ENCODE measurements around the gene COMMD4.
"Not testable (repeated sequence)": the region's sequence is repeated elsewhere in the genome, so short reads cannot be mapped to it uniquely, and the experiment has no call there.

COMMD4 gene

DNA sequence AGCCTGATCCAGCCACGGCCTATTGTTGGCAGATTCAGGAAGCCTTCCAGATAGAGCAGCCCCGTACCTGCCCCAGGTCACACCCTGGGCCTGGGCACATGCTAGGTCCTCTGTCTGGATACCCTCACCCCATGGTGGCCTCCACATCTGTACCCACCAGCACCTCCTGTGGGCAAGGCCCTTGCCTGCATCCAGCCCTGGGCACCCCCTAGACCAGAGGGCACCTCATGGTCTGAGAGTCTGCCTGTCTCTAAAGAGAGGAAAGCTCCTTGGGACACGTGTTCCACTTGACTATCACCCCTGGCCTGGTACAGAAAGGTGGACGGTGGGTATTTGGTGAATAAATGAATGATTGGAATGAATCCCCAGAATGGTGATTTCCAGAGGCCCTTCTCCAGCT is 8.9 kb upstream of the COMMD4 start:
- DNase-seq (ENCODE audit: low read depth), result no peak
- no peak overlapping the region for H3K4me3 ChIP-seq (ENCODE audit: low read depth, low read length)
- TF ChIP-seq, protein P1, sequence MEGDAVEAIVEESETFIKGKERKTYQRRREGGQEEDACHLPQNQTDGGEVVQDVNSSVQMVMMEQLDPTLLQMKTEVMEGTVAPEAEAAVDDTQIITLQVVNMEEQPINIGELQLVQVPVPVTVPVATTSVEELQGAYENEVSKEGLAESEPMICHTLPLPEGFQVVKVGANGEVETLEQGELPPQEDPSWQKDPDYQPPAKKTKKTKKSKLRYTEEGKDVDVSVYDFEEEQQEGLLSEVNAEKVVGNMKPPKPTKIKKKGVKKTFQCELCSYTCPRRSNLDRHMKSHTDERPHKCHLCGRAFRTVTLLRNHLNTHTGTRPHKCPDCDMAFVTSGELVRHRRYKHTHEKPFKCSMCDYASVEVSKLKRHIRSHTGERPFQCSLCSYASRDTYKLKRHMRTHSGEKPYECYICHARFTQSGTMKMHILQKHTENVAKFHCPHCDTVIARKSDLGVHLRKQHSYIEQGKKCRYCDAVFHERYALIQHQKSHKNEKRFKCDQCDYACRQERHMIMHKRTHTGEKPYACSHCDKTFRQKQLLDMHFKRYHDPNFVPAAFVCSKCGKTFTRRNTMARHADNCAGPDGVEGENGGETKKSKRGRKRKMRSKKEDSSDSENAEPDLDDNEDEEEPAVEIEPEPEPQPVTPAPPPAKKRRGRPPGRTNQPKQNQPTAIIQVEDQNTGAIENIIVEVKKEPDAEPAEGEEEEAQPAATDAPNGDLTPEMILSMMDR (IDR thresholded peaks at IDR 0.05; ENCODE audit: low read depth, low read length, missing control alignments), result no peak

DNA sequence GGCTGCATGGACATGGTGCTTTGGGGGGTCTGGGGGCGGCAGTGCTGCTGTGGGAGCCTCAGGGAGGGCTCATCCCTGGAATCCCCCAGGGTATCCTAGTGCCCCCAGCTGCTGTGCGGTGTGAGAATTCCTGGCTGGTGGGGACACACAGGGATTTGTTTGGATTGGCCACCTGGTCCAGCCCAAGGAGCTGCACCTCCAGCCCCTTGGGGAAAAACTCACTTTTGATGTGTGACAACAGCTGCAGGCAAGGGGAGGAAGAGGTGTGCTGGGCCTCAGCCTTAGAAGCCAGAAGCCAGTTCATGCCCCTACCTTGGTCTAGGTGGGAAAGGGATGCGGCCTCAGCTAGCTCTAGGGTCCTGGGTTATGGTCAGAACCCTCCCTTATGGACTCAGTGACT is 8.4 kb upstream of the COMMD4 start:
- DNase-seq (ENCODE audit: low read depth), result no peak
- TF ChIP-seq, protein P1 (IDR thresholded peaks at IDR 0.05; ENCODE audit: low read depth, low read length, missing control alignments), result no peak

DNA sequence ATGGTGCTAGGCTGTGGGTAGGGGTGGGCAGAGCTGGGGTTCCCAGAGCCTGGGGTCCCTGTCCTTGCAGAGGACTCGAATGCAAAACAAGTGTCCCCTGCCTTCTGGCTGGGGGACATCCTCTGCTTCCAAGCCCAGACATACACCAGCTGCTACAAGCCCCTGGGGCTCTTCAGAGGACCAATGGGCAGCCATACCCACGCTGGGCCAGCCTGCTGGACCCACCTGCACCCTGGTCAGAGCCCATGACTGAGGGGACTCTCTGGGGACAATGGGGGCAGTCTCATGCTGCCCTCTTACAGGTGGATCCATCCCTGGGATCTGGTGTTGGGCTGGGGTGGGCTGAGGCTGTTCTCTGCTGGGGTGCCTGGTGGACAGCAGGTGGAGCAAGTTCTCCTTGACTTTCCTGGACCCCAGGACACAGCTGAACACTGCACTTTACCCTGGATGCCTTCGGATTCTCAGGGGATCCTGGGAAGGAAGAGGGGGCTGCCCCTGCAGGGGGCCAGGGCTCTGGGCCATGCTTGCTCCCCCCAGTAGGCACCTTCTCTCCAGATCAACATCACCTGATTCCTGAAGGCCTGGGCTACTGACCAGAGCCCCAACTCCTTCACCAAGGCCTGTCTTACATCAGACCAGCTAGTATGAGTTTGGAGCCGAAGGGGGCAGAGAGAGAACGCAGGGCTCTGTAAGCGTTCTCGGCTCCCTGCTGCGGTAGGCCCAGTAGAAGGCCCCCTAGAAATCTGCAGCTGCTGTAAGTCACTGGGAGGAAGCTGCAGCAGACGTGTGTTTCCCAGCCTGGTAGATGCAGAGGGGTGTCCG is 7.2 kb upstream of the COMMD4 start:
- no peak overlapping the region for H3K4me3 ChIP-seq (ENCODE audit: low read depth, low read length)
- TF ChIP-seq, protein P1 (IDR thresholded peaks at IDR 0.05; ENCODE audit: low read depth, low read length, missing control alignments), result no peak

More for the DNA sequence above, 8.4 kb upstream of the COMMD4 start:
- no peak overlapping the region for H3K4me3 ChIP-seq (ENCODE audit: low read depth, low read length)

DNA sequence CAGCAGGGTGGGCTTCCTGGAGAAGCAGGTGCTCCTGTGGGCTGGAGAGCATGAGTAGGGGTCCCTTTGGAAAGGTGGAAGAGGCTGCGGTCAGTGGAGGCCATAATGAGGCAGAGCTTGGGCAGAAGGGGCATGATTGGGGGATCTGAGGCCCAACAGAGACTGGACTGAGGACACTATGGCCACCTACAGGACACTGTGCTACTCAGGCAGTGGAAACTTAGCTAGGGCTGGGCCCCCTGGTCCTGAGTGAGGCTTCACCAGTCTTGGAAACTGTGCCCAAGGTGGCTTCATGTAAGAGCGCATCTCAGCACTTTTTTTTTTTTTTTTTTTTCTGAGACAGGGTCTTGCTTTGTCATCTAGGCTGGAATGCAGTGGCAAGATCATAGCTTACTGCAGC is 6.3 kb upstream of the COMMD4 start:
- TF ChIP-seq, protein P1 (IDR thresholded peaks at IDR 0.05; ENCODE audit: low read depth, low read length, missing control alignments), result no peak
- DNase-seq (ENCODE audit: low read depth), result no peak

More for the DNA sequence above, 7.2 kb upstream of the COMMD4 start:
- DNase-seq (ENCODE audit: low read depth), result no peak

DNA sequence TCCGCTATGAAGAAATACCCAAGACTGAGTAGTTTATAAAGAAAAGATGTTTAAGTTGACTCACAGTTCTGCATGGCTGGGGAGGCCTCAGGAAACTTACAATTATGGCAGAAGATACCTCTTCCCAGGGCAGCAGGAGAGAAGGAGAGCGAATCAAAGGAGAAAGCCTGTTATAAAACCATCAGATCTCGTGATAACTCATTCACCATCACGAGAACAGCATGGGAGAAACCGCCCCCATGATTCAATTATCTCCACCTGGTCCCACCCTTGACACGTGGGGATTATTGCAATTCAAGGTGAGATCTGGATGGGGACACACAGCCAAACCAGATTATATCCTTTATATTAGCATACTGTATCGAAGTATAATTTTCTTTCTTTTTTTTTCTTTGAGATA is 3.8 kb upstream of the COMMD4 start:
- not testable (repeated sequence) for DNase-seq (ENCODE audit: low read depth); H3K4me3 ChIP-seq (ENCODE audit: low read depth, low read length)

More for the DNA sequence above, 6.3 kb upstream of the COMMD4 start:
- H3K4me3 ChIP-seq (ENCODE audit: low read depth, low read length), result no peak overlapping the region

DNA sequence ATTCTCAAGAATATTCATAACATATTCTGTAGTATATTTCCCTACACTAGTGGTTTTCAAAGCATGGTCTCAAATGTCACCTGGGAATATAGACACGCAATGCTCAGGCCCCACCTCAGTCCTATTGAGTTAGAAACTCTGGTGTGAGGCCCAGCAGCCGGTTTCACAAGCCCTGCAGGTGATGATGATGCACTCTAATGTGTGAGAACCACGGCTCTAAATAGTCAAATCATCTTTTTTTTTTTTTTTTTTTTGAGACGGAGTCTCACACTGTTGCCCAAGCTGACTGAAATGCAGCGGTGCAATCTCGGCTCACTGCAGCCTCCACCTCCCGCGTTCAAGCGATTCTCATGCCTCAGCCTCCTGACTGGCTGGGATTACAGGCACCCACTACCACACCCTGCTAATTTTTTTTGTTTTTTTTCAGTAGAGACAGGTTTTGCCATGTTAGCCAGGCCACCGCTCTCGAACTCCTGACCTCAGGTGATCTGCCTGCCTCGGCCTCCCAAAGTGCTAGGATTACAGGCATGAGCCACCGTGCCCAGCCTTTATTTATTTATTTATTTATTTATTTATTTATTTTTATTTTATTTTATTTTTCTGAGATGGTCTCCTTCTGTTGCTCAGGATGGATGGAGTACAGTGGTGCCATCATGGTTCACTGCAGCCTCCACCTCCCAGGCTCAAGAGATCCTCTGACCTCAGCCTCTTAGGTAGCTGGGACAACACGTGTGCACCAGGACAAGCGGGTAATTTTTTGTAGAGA is 2.0 kb upstream of the COMMD4 start:
- not testable (repeated sequence) for H3K4me3 ChIP-seq (ENCODE audit: low read depth, low read length); DNase-seq (ENCODE audit: low read depth)

DNA sequence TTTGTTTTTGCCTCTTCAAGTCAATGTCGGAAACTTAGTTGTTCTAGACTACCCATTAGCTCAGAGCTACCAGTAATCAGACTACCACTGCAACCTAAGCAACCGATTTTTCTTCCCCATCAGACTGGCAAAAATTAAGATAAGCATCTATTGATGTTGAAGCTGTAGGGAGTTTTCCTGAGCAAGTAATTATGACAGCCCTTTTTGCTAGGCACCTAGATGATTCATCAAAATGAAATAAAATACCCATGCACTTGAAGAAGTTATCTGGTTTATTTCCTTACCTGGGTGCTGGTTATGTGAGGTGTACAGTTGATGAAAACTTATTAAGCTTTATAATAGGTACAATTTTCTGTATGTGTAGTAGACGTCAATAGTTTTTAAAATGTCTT is 554 bp upstream of the COMMD4 start:
- TF ChIP-seq, protein P1 (IDR thresholded peaks at IDR 0.05; ENCODE audit: low read depth, low read length, missing control alignments), result no peak
- H3K4me3 ChIP-seq (ENCODE audit: low read depth, low read length), result peak overlapping the region; percentile 90; the same call in 1 of the 2 replicates
- no peak for DNase-seq (ENCODE audit: low read depth)
